ENCODE measurements around the gene OSBPL10.

- no peak for TF ChIP-seq POLR2AphosphoS5 (IDR thresholded peaks at IDR 0.05)
- TF ChIP-seq POLR2A (IDR thresholded peaks at IDR 0.05), result no peak
- TF ChIP-seq EP300 (IDR thresholded peaks at IDR 0.05), result no peak
- TF ChIP-seq CTCF (IDR thresholded peaks at IDR 0.05), result no peak
These were observed 321.8 kb downstream of the OSBPL10 start for GRCh38 chr3:31659246-31659645.
